ENCODE data around the gene THSD8.

GRCh38 chr19:12801466-12802266 lies at the start of gene THSD8, which contains the start of gene PRDX2:
- TF ChIP-seq, protein P1, sequence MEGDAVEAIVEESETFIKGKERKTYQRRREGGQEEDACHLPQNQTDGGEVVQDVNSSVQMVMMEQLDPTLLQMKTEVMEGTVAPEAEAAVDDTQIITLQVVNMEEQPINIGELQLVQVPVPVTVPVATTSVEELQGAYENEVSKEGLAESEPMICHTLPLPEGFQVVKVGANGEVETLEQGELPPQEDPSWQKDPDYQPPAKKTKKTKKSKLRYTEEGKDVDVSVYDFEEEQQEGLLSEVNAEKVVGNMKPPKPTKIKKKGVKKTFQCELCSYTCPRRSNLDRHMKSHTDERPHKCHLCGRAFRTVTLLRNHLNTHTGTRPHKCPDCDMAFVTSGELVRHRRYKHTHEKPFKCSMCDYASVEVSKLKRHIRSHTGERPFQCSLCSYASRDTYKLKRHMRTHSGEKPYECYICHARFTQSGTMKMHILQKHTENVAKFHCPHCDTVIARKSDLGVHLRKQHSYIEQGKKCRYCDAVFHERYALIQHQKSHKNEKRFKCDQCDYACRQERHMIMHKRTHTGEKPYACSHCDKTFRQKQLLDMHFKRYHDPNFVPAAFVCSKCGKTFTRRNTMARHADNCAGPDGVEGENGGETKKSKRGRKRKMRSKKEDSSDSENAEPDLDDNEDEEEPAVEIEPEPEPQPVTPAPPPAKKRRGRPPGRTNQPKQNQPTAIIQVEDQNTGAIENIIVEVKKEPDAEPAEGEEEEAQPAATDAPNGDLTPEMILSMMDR (IDR thresholded peaks at IDR 0.05) = peak in 2 of 6 experiments; percentile 17 to 28
- TF ChIP-seq POLR2A (IDR thresholded peaks at IDR 0.05) = peak in 3 of 4 donors; percentile 82 to 95 (median 83)
